Colonic mucosa (tissue), 4 donors: Measurements from ENCODE around the gene GPR35. TPM values are rescaled to one million over a fixed set of nuclear protein-coding genes. Genes with fewer than 3 reads are reported as not detected.

ENCODE experiments used
- DNase-seq: peaks from one replicate; pipeline ENCODE4 v3.0.0-alpha.2; 2020
- H3K27ac ChIP-seq: fragments of 200-600 bp; one replicate; pipeline ENCODE4 v1.8.0; 2021
- H3K27me3 ChIP-seq: fragments of 200-600 bp; one replicate; pipeline ENCODE4 v1.8.0; 2021
- H3K36me3 ChIP-seq: fragments of 200-600 bp; one replicate; pipeline ENCODE4 v1.8.0; 2021
- H3K4me1 ChIP-seq: fragments of 200-600 bp; one replicate; pipeline ENCODE4 v1.8.0; 2021; ENCODE audit warnings: mild to moderate bottlenecking
- H3K4me3 ChIP-seq: fragments of 200-600 bp; one replicate; pipeline ENCODE4 v1.8.0; 2021
- H3K9ac ChIP-seq, 2 donors: one replicate each; pipeline ENCODE4 v1.7.0; 2013; ENCODE audit warnings: control low read depth in 2 of 2, low read depth in 2 of 2, low read length in 2 of 2
- H3K9me3 ChIP-seq: fragments of 200-600 bp; one replicate; pipeline ENCODE4 v1.8.0; 2021
- CTCF ChIP-seq: fragments of 200-600 bp; IDR thresholded peaks from one replicate; pipeline ENCODE4 v1.8.0; 2022; ENCODE audit warnings: antibody characterized with exemption, mild to moderate bottlenecking
- intact Hi-C: fragments of 100-400 bp; cut with DNase I; formaldehyde crosslinking; loops from one replicate; pipeline ENCODE4 v1.14.1; 2022
- total RNA-seq, 2 donors: library from RNA; stranded (reverse); fragmentation: NEBNext Ultra II Directional in 1 of 2; extraction: Animal tissue kit (Norgen Biotek cat#: 25700) in 1 of 2; gene quantifications; one replicate each; pipeline ENCODE4 v1.2.1, GENCODE V29; 2021
- donor health status: healthy.
- donor health status: DM: no; HTN: no; CAD: no.
- donor health status: DM: no; HTN: no; CAD: no.

The GPR35 gene
- total RNA-seq, 2 donors from 2014 or later = 64.4 to 92.2 TPM

DNA sequence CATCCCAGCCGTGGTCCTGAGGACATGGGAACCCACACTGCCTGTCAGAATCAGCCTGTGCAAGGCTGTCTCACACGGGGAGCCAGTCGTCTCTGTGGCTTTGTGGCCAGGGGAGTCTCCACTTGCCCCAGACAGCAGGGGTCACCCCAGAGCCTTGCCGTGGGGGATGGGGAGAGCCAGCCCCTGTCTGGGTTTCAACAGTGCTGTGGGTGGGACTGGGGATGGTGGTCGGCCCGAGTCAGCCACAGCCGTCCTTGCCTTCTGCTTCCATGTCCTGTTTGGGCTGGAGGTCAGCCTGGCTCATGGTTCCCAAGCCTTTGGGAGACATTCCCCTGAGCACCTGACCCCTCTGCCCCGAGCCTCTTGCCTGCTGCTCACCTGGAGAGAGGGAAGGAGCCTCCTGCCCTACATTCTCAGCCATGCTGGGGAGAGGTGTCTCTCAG is 19.6 kb downstream of the GPR35 start:
- no peak for TF ChIP-seq CTCF
- DNase-seq = no peak

DNA sequence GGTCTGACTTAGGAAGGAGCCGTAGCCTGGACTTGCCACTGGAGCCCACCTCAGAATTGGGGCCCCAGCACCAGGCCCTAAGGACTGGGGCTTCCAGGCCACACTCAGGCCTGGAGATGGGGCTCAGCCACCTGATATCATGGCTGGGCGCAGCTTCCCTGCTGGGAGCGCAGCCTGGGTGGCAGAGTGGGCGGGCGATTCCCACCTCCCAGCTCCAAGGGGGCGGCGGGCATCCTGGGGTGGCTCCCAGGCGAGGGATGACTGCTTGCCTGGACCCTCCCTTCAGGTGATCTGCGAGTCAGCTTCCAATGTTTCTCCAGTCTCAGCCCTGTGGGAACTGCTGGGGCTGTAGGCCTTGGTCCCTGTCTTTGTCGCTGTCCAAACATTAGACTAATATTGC is 20.1 kb downstream of the GPR35 start:
- Histone ChIP-seq H3K4me1 (no peaks in the 10 kb centered on the region), H3K27ac (no peak overlapping the region), H3K27me3 (no peaks in the 10 kb centered on the region), H3K36me3 (no peaks in the 10 kb centered on the region), H3K9me3 (no peaks in the 10 kb centered on the region), H3K4me3 (no peak overlapping the region), H3K9ac (no peak overlapping the region)
- DNase-seq = no peak
- TF ChIP-seq CTCF = no peak
- intact Hi-C loops = no loop called here

More for the DNA sequence above, 19.6 kb downstream of the GPR35 start:
- H3K4me1 ChIP-seq = no peaks in the 10 kb centered on the region
- H3K36me3 ChIP-seq = no peaks in the 10 kb centered on the region
- H3K4me3 ChIP-seq = no peak overlapping the region
- H3K9ac ChIP-seq = no peak overlapping the region
- no peaks in the 10 kb centered on the region for H3K27me3 ChIP-seq
- intact Hi-C loops = no loop called here
- H3K27ac ChIP-seq = no peak overlapping the region
- no peaks in the 10 kb centered on the region for H3K9me3 ChIP-seq

GRCh38 chr2:240645801-240646175 is 20.5 kb downstream of the GPR35 start:
- Histone ChIP-seq H3K9me3 (no peaks in the 10 kb centered on the region), H3K9ac (no peak overlapping the region), H3K27me3 (no peaks in the 10 kb centered on the region), H3K27ac (no peak overlapping the region), H3K4me3 (no peak overlapping the region), H3K4me1 (no peaks in the 10 kb centered on the region), H3K36me3 (no peaks in the 10 kb centered on the region)
- no peak for DNase-seq
- intact Hi-C loops = no loop called here
- no peak for TF ChIP-seq CTCF

GRCh38 chr2:240646176-240646899 is 21.1 kb downstream of the GPR35 start:
- Histone ChIP-seq H3K9me3 (no peaks in the 10 kb centered on the region), H3K9ac (no peak overlapping the region), H3K4me3 (no peak overlapping the region), H3K36me3 (no peaks in the 10 kb centered on the region), H3K27ac (no peak overlapping the region), H3K4me1 (no peaks in the 10 kb centered on the region), H3K27me3 (no peaks in the 10 kb centered on the region)
- DNase-seq = no peak
- intact Hi-C loops = no loop called here
- TF ChIP-seq CTCF = no peak

DNA sequence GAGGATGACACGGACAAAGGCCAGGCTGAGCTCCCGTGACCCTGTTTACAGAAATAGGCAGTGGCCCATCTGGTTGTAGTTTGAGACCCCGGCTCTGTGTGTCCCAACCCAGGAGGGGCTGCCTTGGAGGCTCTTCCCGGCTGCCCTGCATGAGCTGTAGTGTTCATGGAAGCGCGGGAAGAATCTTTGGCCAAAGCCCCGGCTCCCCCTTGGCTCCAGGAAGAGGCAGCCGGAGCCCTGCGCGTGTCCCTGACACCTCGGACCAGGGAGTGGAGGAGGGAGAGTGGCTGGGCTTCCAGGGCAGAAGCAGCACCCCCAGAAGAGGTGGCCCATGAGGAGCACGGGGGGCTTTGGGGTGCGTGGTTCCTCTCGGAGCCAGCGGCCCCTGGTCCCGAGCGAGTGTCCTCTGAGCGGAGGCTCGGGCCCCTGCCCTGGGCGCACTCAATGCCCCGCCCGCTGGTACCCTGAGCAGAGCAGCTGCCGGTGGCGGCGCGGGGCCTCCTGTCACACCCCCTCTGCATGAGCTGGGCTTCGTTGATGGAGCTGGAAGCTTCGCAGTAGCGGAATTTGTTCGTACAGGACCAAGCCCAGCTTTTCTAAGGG is 21.7 kb downstream of the GPR35 start:
- no peaks in the 10 kb centered on the region for H3K27me3 ChIP-seq
- H3K27ac ChIP-seq = no peak overlapping the region
- intact Hi-C loops = no loop called here
- H3K4me1 ChIP-seq = no peaks in the 10 kb centered on the region
- no peak for TF ChIP-seq CTCF
- H3K9me3 ChIP-seq = no peaks in the 10 kb centered on the region
- no peak overlapping the region for H3K9ac ChIP-seq
- no peaks in the 10 kb centered on the region for H3K36me3 ChIP-seq
- no peak overlapping the region for H3K4me3 ChIP-seq
- no peak for DNase-seq
